GM19240 (cell line): ENCODE measurements around the gene SYNRG.

Source experiments
- DNase-seq: peaks from one replicate; pipeline ENCODE4 v3.0.0; 2011; ENCODE audit warnings: low spot score; ENCODE audit not compliant: insufficient read length

Gene SYNRG

GRCh38 chr17:37479025-37479424 lies 130.2 kb downstream of the SYNRG start:
- DNase-seq = no peak

GRCh38 chr17:37478187-37478586 lies 131.0 kb downstream of the SYNRG start:
- no peak for DNase-seq

- no peak for DNase-seq
Measured at GRCh38 chr17:37476431-37477120, 132.6 kb downstream of the SYNRG start.

GRCh38 chr17:37475731-37476420 lies 133.3 kb downstream of the SYNRG start:
- DNase-seq = no peak

GRCh38 chr17:37470181-37470580 lies 139.0 kb downstream of the SYNRG start:
- DNase-seq = no peak

- no peak for DNase-seq
Measured at GRCh38 chr17:37466471-37466870, 142.7 kb downstream of the SYNRG start.

- DNase-seq = no peak
Measured at GRCh38 chr17:37465069-37465616, 144.1 kb downstream of the SYNRG start.
